HEK293T (cell line): ENCODE measurements around the gene MAFB.

Experiments
- ARNT ChIP-seq: fragments of 450-650 bp; IDR thresholded peaks from 2 replicates; pipeline ENCODE4 v1.6.1; 2017; ENCODE audit warnings: mild to moderate bottlenecking
- BHLHE40 ChIP-seq: fragments of 450-650 bp; IDR thresholded peaks from 2 replicates; pipeline ENCODE4 v1.6.1; 2016; ENCODE audit warnings: mild to moderate bottlenecking, moderate library complexity, borderline replicate concordance
- ELF4 ChIP-seq: fragments of 450-650 bp; IDR thresholded peaks from 2 replicates; pipeline ENCODE4 v1.6.1; 2017; ENCODE audit warnings: antibody characterized with exemption
- FOXA1 ChIP-seq: fragments of 450-650 bp; IDR thresholded peaks from 2 replicates; pipeline ENCODE4 v1.6.1; 2016; ENCODE audit warnings: mild to moderate bottlenecking
- FOXM1 ChIP-seq: fragments of 450-650 bp; IDR thresholded peaks from 2 replicates; pipeline ENCODE4 v1.6.1; 2017; ENCODE audit warnings: mild to moderate bottlenecking, borderline replicate concordance
- L3MBTL2 ChIP-seq: fragments of 450-650 bp; conservative IDR thresholded peaks from 2 replicates; pipeline ENCODE4 v1.6.1; 2016; ENCODE audit warnings: mild to moderate bottlenecking
- TARDBP ChIP-seq: fragments of 450-650 bp; IDR thresholded peaks from 2 replicates; pipeline ENCODE4 v1.6.1; 2016
- ZNF384 ChIP-seq: fragments of 450-650 bp; IDR thresholded peaks from 2 replicates; pipeline ENCODE4 v1.6.1; 2016
- TF ChIP-seq, protein P1 (sequence below): fragments of 450-650 bp; IDR thresholded peaks from 2 replicates; pipeline ENCODE4 v1.6.1; 2016

DNA sequence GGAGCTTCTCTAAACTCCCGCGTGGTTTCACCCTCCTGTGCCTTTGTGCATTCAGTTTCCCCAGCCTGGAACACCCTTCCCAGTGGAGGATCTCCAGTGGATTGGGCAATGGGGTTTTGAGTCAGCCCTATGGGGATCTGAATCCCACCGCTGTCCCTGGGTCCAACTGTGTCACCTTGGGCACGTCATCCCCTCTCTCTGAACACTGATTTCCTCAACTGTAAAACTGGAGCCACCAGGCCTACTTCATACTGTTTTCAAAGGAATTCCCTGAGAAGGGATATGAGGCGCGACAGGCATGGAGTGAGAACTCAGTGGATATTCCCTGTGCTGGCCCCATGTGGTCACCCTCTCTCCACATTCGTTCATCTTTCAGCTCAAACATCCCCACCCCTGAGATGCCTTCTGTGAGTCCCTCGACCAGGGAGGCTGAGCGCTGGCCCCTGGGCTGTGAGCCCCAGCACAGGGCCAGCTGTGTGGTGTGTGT is 25.7 kb downstream of the MAFB start:
- TF ChIP-seq, protein P1, sequence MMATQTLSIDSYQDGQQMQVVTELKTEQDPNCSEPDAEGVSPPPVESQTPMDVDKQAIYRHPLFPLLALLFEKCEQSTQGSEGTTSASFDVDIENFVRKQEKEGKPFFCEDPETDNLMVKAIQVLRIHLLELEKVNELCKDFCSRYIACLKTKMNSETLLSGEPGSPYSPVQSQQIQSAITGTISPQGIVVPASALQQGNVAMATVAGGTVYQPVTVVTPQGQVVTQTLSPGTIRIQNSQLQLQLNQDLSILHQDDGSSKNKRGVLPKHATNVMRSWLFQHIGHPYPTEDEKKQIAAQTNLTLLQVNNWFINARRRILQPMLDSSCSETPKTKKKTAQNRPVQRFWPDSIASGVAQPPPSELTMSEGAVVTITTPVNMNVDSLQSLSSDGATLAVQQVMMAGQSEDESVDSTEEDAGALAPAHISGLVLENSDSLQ = no peak
- TF ChIP-seq TARDBP (no peak), L3MBTL2 (no peak), ELF4 (no peak), FOXM1 (no peak), ARNT (no peak), ZNF384 (no peak), FOXA1 (no peak), BHLHE40 (no peak)
